Right atrium auricular region (tissue), 2 donors: ENCODE results near the gene ANKUB1. TPM values are rescaled to one million over a fixed set of nuclear protein-coding genes. Genes with fewer than 3 reads are reported as not detected.
"Not testable (repeated sequence)": the region's sequence is repeated elsewhere in the genome, so short reads cannot be mapped to it uniquely, and the experiment has no call there.

Source experiments
- DNase-seq: peaks from one replicate; pipeline ENCODE4 v3.0.0-alpha.2; 2019; ENCODE audit warnings: low spot score
- H3K27ac ChIP-seq, 2 donors: fragments of 200-600 bp; sonication (generic); 1 replicate in 1 of 2; 2 replicates in 1 of 2; pipeline ENCODE4 v1.5.1; 2016 to 2019
- H3K27me3 ChIP-seq, 2 donors: fragments of 200-600 bp; sonication (generic); one replicate each; pipeline versions ENCODE4 v1.5.1 to v1.6.0; 2017 to 2019
- H3K36me3 ChIP-seq: fragments of 200-600 bp; sonication (generic); one replicate; pipeline ENCODE4 v1.5.1; 2016
- H3K4me1 ChIP-seq, 2 donors: fragments of 200-600 bp; sonication (generic); one replicate each; pipeline versions ENCODE4 v1.5.1 to v1.6.0; 2017 to 2019
- H3K4me3 ChIP-seq, 2 donors: fragments of 200-600 bp; sonication (generic); 1 replicate in 1 of 2; 2 replicates in 1 of 2; pipeline ENCODE4 v1.5.1; 2017 to 2019; ENCODE audit warnings: mild to moderate bottlenecking in 1 of 2, moderate library complexity in 1 of 2
- H3K9me3 ChIP-seq, 2 donors: fragments of 200-600 bp; sonication (generic); one replicate each; pipeline ENCODE4 v1.5.1; 2019
- total RNA-seq, 2 donors: library from RNA; depleted of rRNA; stranded (reverse); fragments of >200 nt; gene quantifications; one replicate each; pipeline ENCODE4 v1.1.0, GENCODE V29; 2016
- TF ChIP-seq, protein P1 (sequence below), 2 donors: fragments of 200-600 bp; sonication (generic); IDR thresholded peaks; one replicate each; pipeline ENCODE4 v1.5.1; 2019; ENCODE audit warnings: antibody characterized with exemption in 2 of 2

ANKUB1 gene
- total RNA-seq, 2 donors from 2014 or later = not detected

DNA sequence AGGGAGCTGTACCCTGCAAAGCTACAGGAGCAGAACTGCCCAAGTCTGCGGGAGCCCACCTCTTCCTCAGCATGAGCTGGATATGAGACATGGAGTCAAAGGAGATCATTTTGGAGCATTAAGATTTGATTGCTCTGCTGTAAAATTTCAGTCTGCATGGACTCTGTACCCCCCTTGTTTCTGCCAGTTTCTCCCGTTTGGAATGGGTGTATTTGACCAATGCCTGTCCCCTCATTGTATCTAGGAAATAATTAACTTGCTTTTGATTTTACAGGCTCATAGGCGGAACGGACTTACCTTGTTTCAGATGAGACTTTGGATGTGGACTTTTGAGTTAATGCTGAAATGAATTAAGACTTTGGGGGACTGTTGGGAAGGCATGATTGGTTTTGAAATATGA, 39.0 kb upstream of the ANKUB1 start:
- Histone ChIP-seq H3K4me3 (no peak overlapping the region), H3K9me3 (peaks cover 8 to 17% of the 10 kb centered on the region in 2 donors), H3K4me1 (peaks cover 0 to 17% of the 10 kb centered on the region in 2 donors), H3K36me3 (no peaks in the 10 kb centered on the region), H3K27ac (no peak overlapping the region), H3K27me3 (no peaks in the 10 kb centered on the region)
- TF ChIP-seq, protein P1, sequence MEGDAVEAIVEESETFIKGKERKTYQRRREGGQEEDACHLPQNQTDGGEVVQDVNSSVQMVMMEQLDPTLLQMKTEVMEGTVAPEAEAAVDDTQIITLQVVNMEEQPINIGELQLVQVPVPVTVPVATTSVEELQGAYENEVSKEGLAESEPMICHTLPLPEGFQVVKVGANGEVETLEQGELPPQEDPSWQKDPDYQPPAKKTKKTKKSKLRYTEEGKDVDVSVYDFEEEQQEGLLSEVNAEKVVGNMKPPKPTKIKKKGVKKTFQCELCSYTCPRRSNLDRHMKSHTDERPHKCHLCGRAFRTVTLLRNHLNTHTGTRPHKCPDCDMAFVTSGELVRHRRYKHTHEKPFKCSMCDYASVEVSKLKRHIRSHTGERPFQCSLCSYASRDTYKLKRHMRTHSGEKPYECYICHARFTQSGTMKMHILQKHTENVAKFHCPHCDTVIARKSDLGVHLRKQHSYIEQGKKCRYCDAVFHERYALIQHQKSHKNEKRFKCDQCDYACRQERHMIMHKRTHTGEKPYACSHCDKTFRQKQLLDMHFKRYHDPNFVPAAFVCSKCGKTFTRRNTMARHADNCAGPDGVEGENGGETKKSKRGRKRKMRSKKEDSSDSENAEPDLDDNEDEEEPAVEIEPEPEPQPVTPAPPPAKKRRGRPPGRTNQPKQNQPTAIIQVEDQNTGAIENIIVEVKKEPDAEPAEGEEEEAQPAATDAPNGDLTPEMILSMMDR (IDR thresholded peaks at IDR 0.05) = no peak
- no peak for DNase-seq

DNA sequence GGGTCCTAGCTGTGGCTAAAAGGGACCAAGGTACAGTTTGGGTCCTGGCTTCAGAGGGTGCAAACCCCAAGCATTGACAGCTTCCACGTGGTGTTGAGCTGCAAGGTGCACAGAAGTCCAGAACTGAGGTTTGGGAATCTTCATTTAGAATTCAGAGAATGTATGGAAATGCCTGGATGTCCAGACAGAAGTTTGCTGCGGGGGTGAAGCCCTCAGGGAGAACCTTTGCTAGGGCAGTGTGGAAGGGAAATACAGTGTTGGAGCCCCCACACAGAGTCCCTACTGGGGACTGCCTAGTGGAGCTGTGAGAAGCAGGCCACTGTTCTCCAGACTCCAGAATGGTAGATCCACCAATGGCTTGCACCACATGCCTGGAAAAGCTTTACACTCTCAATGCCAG, 38.5 kb upstream of the ANKUB1 start:
- TF ChIP-seq, protein P1 (IDR thresholded peaks at IDR 0.05) = no peak
- no peak for DNase-seq
- H3K27me3 ChIP-seq = no peaks in the 10 kb centered on the region
- peaks cover 8 to 17% of the 10 kb centered on the region in 2 donors for H3K9me3 ChIP-seq
- peaks cover 0 to 17% of the 10 kb centered on the region in 2 donors for H3K4me1 ChIP-seq
- H3K4me3 ChIP-seq = no peak overlapping the region
- H3K36me3 ChIP-seq = no peaks in the 10 kb centered on the region
- H3K27ac ChIP-seq = no peak overlapping the region

DNA sequence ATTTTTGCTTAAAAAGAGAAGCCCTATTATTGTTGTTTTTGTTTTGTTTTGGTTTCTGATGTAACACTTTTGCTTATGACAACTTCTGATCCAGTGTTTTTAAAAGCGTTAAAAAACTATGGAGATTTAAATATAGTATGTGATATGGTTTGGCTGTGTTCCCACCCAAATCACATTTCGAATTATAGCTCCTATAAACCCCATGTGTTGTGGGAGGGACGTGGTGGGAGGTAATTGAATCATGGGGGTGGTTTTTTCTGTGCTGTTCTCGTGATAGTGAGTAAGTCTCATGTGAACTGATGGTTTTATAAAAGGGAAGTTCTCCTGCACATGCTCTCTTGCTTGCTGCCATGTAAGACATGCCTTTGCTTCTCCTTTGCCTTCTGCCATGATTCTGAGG, 37.3 kb upstream of the ANKUB1 start:
- DNase-seq, H3K27me3 ChIP-seq, H3K4me3 ChIP-seq, H3K36me3 ChIP-seq, H3K27ac ChIP-seq: not testable (repeated sequence)
- H3K4me1 ChIP-seq = peaks cover 0 to 17% of the 10 kb centered on the region in 2 donors
- H3K9me3 ChIP-seq = peaks cover 8 to 17% of the 10 kb centered on the region in 2 donors

DNA sequence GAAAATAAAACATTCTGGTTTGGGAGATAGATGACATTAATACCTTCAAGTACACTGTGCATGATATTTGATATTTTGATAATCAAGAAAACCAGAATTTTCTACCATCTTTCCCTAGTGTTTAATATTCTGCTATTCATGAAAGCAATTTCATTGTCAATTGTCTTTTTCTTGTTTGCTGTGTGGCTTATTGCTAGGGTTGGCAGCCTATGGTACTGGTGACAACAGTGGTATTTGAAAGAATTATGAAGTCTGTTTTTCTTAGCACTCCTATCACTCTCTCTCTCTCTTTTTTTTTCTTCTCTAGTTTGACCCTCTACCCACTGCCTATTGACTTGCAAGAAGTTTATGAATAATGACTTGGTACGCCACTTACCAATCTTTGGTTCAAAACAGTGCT, 36.0 kb upstream of the ANKUB1 start:
- DNase-seq = no peak
- H3K27me3 ChIP-seq = no peaks in the 10 kb centered on the region
- peaks cover 3 to 10% of the 10 kb centered on the region in 2 donors for H3K9me3 ChIP-seq
- peaks cover 0 to 17% of the 10 kb centered on the region in 2 donors for H3K4me1 ChIP-seq
- no peak overlapping the region for H3K27ac ChIP-seq
- TF ChIP-seq, protein P1 (IDR thresholded peaks at IDR 0.05) = no peak
- no peak overlapping the region for H3K4me3 ChIP-seq
- no peaks in the 10 kb centered on the region for H3K36me3 ChIP-seq

DNA sequence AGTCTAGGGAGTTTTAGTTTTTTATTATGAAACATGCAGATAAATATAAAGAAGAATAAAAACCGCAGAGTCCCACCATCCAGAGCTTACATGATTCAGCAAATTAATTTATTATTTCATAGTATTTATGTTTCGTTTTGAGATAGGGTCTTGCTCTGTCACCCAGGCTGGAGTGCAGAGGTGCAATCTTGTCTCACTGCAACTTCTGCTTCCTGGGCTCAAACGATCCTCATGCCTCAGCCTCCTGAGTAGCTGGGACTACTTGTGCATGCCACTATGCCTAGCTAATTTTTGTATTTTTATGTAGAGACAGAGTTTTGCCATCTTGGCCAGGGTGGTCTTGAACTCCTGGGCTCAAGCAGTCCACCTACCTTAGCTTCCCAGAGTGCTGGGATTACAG, 34.3 kb upstream of the ANKUB1 start:
- peaks cover 0 to 10% of the 10 kb centered on the region in 2 donors for H3K4me1 ChIP-seq
- no peak for DNase-seq

DNA sequence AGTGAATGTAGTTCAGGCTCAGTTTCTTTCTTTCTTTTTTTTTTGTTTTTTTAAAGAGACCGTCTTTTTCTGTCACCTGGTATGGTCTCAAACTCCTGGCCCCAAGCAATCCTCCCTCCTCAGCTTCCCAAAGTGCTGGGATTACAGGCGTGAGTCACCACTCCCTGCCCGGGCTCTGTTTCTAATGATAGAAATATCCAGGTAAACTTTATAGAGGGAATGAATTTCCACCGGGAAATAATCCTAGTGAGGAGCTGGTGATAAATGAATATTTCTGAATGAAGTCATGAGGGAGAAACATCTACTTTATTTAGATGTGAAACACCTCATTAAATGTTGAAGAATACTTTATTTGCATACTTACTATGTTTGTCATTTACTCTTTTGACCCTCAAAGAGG, 27.8 kb upstream of the ANKUB1 start:
- H3K9me3 ChIP-seq = no peaks in the 10 kb centered on the region
- peaks cover 0 to 22% of the 10 kb centered on the region in 2 donors for H3K4me1 ChIP-seq
- no peaks in the 10 kb centered on the region for H3K27me3 ChIP-seq
- no peaks in the 10 kb centered on the region for H3K36me3 ChIP-seq
- DNase-seq = no peak
- H3K27ac ChIP-seq = no peak overlapping the region
- H3K4me3 ChIP-seq = no peak overlapping the region
- TF ChIP-seq, protein P1 (IDR thresholded peaks at IDR 0.05) = no peak

More for the DNA sequence above, 34.3 kb upstream of the ANKUB1 start:
- Histone ChIP-seq H3K27ac (no peak overlapping the region), H3K4me3 (no peak overlapping the region), H3K9me3 (no peaks in the 10 kb centered on the region), H3K27me3 (no peaks in the 10 kb centered on the region), H3K36me3 (no peaks in the 10 kb centered on the region)
- TF ChIP-seq, protein P1 (IDR thresholded peaks at IDR 0.05) = no peak
